Measurements from ENCODE around the gene SH3BP1. TPM values are rescaled to one million over a fixed set of nuclear protein-coding genes. Genes with fewer than 3 reads are reported as not detected.
"Not testable (repeated sequence)": the region's sequence is repeated elsewhere in the genome, so short reads cannot be mapped to it uniquely, and the experiment has no call there.

The SH3BP1 gene
- total RNA-seq, 2 experiments from 2014 or later: 216 to 218 TPM

- Mint-ChIP-seq H3K27ac (peak overlapping the region; percentile 79), H3K9me3 (ENCODE audit: insufficient read depth) (no peaks in the 10 kb centered on the region), H3K27me3 (ENCODE audit: low read depth) (no peaks in the 10 kb centered on the region), H3K4me1 (ENCODE audit: low read depth) (peaks cover 32% of the 10 kb centered on the region), H3K36me3 (ENCODE audit: low read depth) (peaks cover 23% of the 10 kb centered on the region), H3K4me3 (no peak overlapping the region)
- DNase-seq: no peak
- CTCF ChIA-PET: interaction anchor here (0.8 to 15.0 kb wide), 18 partner anchors 8 to 89 kb away, joined by 3 to 241 read pairs (median 8); partner anchors contain the start of genes GGA1, PDXP and TRIOBP
- POLR2A ChIA-PET: interaction anchor here (0.6 to 2.1 kb wide), 8 partner anchors 9 to 1001 kb away, joined by 3 to 5 read pairs (median 3); partner anchors contain the start of genes PDXP and TOMM22
- no peak for ATAC-seq
These were observed 41.5 kb downstream of the SH3BP1 start for GRCh38 chr22:37681001-37681424.

- ChIA-PET POLR2A (interaction anchor here (0.7 to 2.1 kb wide), 7 partner anchors 10 to 1000 kb away, joined by 3 to 5 read pairs (median 3); partner anchors contain the start of genes GALR3, PDXP and TOMM22), CTCF (interaction anchor here (0.8 to 15.0 kb wide), 20 partner anchors 9 to 89 kb away, joined by 3 to 241 read pairs (median 6); partner anchors contain the start of genes GGA1, PDXP and TRIOBP)
- peak overlapping the region; percentile 79 for H3K27ac Mint-ChIP-seq
- ATAC-seq (peak; percentile 47), DNase-seq (peak; percentile 84)
- H3K9me3 Mint-ChIP-seq (ENCODE audit: insufficient read depth): no peaks in the 10 kb centered on the region
- no peak overlapping the region for H3K4me3 Mint-ChIP-seq
- H3K36me3 Mint-ChIP-seq (ENCODE audit: low read depth): peaks cover 22% of the 10 kb centered on the region
- H3K4me1 Mint-ChIP-seq (ENCODE audit: low read depth): peaks cover 34% of the 10 kb centered on the region
- H3K27me3 Mint-ChIP-seq (ENCODE audit: low read depth): no peaks in the 10 kb centered on the region
These were observed 42.1 kb downstream of the SH3BP1 start for GRCh38 chr22:37681556-37682049.

- Mint-ChIP-seq H3K27ac (peak overlapping the region; percentile 45), H3K9me3 (ENCODE audit: insufficient read depth) (no peaks in the 10 kb centered on the region), H3K27me3 (ENCODE audit: low read depth) (no peaks in the 10 kb centered on the region), H3K4me3 (peak overlapping the region; percentile 8), H3K4me1 (ENCODE audit: low read depth) (peaks cover 36% of the 10 kb centered on the region), H3K36me3 (ENCODE audit: low read depth) (peaks cover 24% of the 10 kb centered on the region)
- CTCF ChIA-PET: interaction anchor here (1.3 to 15.0 kb wide), 4 partner anchors 25 to 77 kb away, joined by 5 to 241 read pairs (median 95); partner anchors contain the start of genes GGA1 and PDXP
- POLR2A ChIA-PET: interaction anchor here (1.1 kb wide), 1 partner anchor 27 kb away, joined by 3 read pairs; the partner anchor contains the start of gene PDXP
- ATAC-seq (no peak), DNase-seq (no peak)
These were observed 45.5 kb downstream of the SH3BP1 start for GRCh38 chr22:37684803-37685615.

- peak within 1 kb of the TSS; percentile 98 for H3K4me3 Mint-ChIP-seq
These were observed 46.8 kb downstream of the SH3BP1 start, which contains the start of gene NOL12 for GRCh38 chr22:37686002-37686982. NOL12 (plus strand) TSS chr22:37686343; CDS start chr22:37686393, 50 bp downstream.

GRCh38 chr22:37690407-37690806 lies 50.9 kb downstream of the SH3BP1 start:
- CTCF ChIA-PET: no interaction called here

More at GRCh38 chr22:37686002-37686982, 46.8 kb downstream of the SH3BP1 start, which contains the start of gene NOL12:
- DNase-seq (peak; percentile 83), ATAC-seq (peak; percentile 93)
- Mint-ChIP-seq H3K27ac (peak within 1 kb of the TSS; percentile 92), H3K27me3 (ENCODE audit: low read depth) (no peaks in the 10 kb centered on the region), H3K9me3 (ENCODE audit: insufficient read depth) (no peaks in the 10 kb centered on the region), H3K36me3 (ENCODE audit: low read depth) (peaks cover 31% of the 10 kb centered on the region), H3K4me1 (ENCODE audit: low read depth) (peaks cover 30% of the 10 kb centered on the region)
- ChIA-PET CTCF (interaction anchor here (0.5 to 12.9 kb wide), 9 partner anchors 10 to 177 kb away, joined by 3 to 183 read pairs (median 5); partner anchors contain the start of gene PDXP), POLR2A (interaction anchor here (0.6 to 1.9 kb wide), 9 partner anchors 9 to 79 kb away, joined by 3 to 19 read pairs (median 5); partner anchors contain the start of genes GGA1 and LGALS1)

GRCh38 chr22:37690901-37691504 lies 51.5 kb downstream of the SH3BP1 start:
- Mint-ChIP-seq H3K4me1 (ENCODE audit: low read depth) (peaks cover 26% of the 10 kb centered on the region), H3K36me3 (ENCODE audit: low read depth) (peaks cover 49% of the 10 kb centered on the region), H3K27me3 (ENCODE audit: low read depth) (no peaks in the 10 kb centered on the region), H3K9me3 (ENCODE audit: insufficient read depth) (no peaks in the 10 kb centered on the region), H3K4me3 (no peak overlapping the region), H3K27ac (no peak overlapping the region)
- ChIA-PET POLR2A (no interaction called here), CTCF (no interaction called here)
- ATAC-seq: no peak
- no peak for DNase-seq

More at GRCh38 chr22:37690407-37690806, 50.9 kb downstream of the SH3BP1 start:
- Mint-ChIP-seq H3K36me3 (ENCODE audit: low read depth) (peaks cover 49% of the 10 kb centered on the region), H3K4me1 (ENCODE audit: low read depth) (peaks cover 24% of the 10 kb centered on the region), H3K27ac (peak overlapping the region; percentile 15), H3K27me3 (ENCODE audit: low read depth) (no peaks in the 10 kb centered on the region), H3K4me3 (no peak overlapping the region), H3K9me3 (ENCODE audit: insufficient read depth) (no peaks in the 10 kb centered on the region)
- POLR2A ChIA-PET: no interaction called here
- DNase-seq (no peak), ATAC-seq (no peak)

- Mint-ChIP-seq H3K9me3 (ENCODE audit: insufficient read depth) (no peaks in the 10 kb centered on the region), H3K4me1 (ENCODE audit: low read depth) (peaks cover 28% of the 10 kb centered on the region), H3K27me3 (ENCODE audit: low read depth) (no peaks in the 10 kb centered on the region), H3K27ac (no peak overlapping the region), H3K4me3 (no peak overlapping the region), H3K36me3 (ENCODE audit: low read depth) (peaks cover 47% of the 10 kb centered on the region)
- POLR2A ChIA-PET: no interaction called here
- ATAC-seq (no peak), DNase-seq (no peak)
- CTCF ChIA-PET: interaction anchor here (2.4 kb wide), 1 partner anchor 49 kb away, joined by 9 read pairs; no protein-coding TSS in a partner anchor
These were observed 53.3 kb downstream of the SH3BP1 start for GRCh38 chr22:37692627-37693285.

- H3K36me3 Mint-ChIP-seq (ENCODE audit: low read depth): peaks cover 36% of the 10 kb centered on the region
- H3K27me3 Mint-ChIP-seq (ENCODE audit: low read depth); POLR2A ChIA-PET: not testable (repeated sequence)
These were observed 54.7 kb downstream of the SH3BP1 start for GRCh38 chr22:37694131-37694530.

GRCh38 chr22:37696260-37696656 lies 56.8 kb downstream of the SH3BP1 start:
- not testable (repeated sequence) for H3K27me3 Mint-ChIP-seq (ENCODE audit: low read depth); H3K9me3 Mint-ChIP-seq (ENCODE audit: insufficient read depth); ATAC-seq; H3K27ac Mint-ChIP-seq; DNase-seq
- POLR2A ChIA-PET: interaction anchor here (0.9 to 1.1 kb wide), 2 partner anchors 10 to 16 kb away, joined by 3 to 5 read pairs; partner anchors contain the start of gene NOL12
- Mint-ChIP-seq H3K4me3 (peak overlapping the region; percentile 2), H3K4me1 (ENCODE audit: low read depth) (peaks cover 22% of the 10 kb centered on the region), H3K36me3 (ENCODE audit: low read depth) (peaks cover 22% of the 10 kb centered on the region)
- CTCF ChIA-PET: interaction anchor here (1.1 to 2.8 kb wide), 5 partner anchors 15 to 53 kb away, joined by 4 to 11 read pairs (median 5); partner anchors contain the start of gene LGALS1

More at GRCh38 chr22:37694131-37694530, 54.7 kb downstream of the SH3BP1 start:
- not testable (repeated sequence) for DNase-seq; H3K27ac Mint-ChIP-seq; H3K9me3 Mint-ChIP-seq (ENCODE audit: insufficient read depth); ATAC-seq; H3K4me3 Mint-ChIP-seq
- peaks cover 19% of the 10 kb centered on the region for H3K4me1 Mint-ChIP-seq (ENCODE audit: low read depth)
- CTCF ChIA-PET: interaction anchor here (0.6 to 2.4 kb wide), 3 partner anchors 18 to 155 kb away, joined by 3 to 9 read pairs (median 4); no protein-coding TSS in a partner anchor

Measured in activated CD8-positive, alpha-beta T cell treated with anti-CD3 and anti-CD28 coated beads, Interleukin-2, amount 10 ng/mL, durations not matched to agents 7 days and 5 days (primary cell).